Esophagus muscularis mucosa (tissue), 3 donors: Measurements from ENCODE around the gene DLEU7.

Source experiments
- EP300 ChIP-seq: sonication (generic); formaldehyde crosslinking; IDR thresholded peaks from one replicate; pipeline ENCODE4 v1.6.1; 2017; ENCODE audit warnings: antibody characterized with exemption
- POLR2AphosphoS5 ChIP-seq, 2 donors: sonication (generic); formaldehyde crosslinking; IDR thresholded peaks; one replicate each; pipeline ENCODE4 v1.6.1; 2017; ENCODE audit warnings: antibody characterized with exemption in 2 of 2

DNA sequence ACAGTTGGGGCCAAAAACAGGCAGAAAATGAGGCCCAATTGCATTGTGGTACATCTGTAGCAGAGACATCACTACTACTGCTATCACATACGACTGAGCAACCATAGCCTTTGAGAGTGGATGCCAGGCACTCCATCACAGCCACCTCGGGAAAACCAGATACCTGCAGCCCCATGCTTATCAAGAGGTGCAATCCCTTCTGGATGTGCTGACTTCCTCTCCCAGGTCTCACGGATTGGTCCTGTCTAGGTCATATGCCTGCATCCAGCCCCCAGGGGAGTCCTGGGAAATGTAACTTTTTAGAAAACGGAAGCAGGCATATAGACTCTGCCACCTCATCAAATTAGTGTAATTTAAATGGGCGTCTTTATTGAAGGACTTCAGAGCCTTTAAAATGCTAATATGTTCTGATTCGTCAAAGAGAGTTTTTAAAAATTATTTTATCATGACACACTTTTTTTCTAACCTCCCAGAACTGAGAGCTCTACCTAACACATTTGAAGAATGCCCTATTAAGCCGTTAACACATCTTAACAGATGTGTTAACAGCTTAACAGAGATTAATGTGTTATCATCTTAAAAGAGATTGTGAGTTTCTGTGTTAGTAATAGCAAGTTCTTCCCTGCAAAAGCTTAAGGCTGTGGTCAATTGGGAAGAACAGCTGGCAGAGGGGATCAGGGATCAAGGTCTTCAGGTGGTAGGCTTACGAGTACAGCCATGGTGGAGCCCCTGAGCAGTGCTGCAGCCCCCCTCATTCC, 63.9 kb downstream of the DLEU7 start:
- TF ChIP-seq EP300 (no peak), POLR2AphosphoS5 (IDR thresholded peaks at IDR 0.05) (no peak)
